Panc1 (cell line): ENCODE results near the gene FCRL4.

Source experiments
- POLR2AphosphoS5 ChIP-seq: IDR thresholded peaks from 2 replicates; pipeline ENCODE4 v1.6.1; 2012; ENCODE audit warnings: mild to moderate bottlenecking, low read depth, low read length, moderate library complexity
- SIN3A ChIP-seq: IDR thresholded peaks from 2 replicates; pipeline ENCODE4 v1.6.1; 2012; ENCODE audit warnings: low read depth, mild to moderate bottlenecking, low read length, moderate library complexity, borderline replicate concordance; ENCODE audit not compliant: insufficient read depth
- TCF7L2 ChIP-seq: IDR thresholded peaks from 2 replicates; pipeline ENCODE4 v1.6.1; 2011; ENCODE audit warnings: mild to moderate bottlenecking, low read depth, low read length, inconsistent platforms
- TF ChIP-seq, protein P1 (sequence below): fragments of 450-650 bp; IDR thresholded peaks from 2 replicates; pipeline ENCODE4 v1.5.1; 2017; ENCODE audit warnings: mild to moderate bottlenecking
- TF ChIP-seq, protein P2 (sequence below), 2 experiments: IDR thresholded peaks; 2 replicates each; pipeline ENCODE4 v1.6.1; 2011 to 2012; ENCODE audit warnings: low read depth in 2 of 2, control low read depth in 1 of 2, low read length in 1 of 2, mild to moderate bottlenecking in 1 of 2, moderate library complexity in 1 of 2; ENCODE audit not compliant: insufficient read depth in 1 of 2

DNA sequence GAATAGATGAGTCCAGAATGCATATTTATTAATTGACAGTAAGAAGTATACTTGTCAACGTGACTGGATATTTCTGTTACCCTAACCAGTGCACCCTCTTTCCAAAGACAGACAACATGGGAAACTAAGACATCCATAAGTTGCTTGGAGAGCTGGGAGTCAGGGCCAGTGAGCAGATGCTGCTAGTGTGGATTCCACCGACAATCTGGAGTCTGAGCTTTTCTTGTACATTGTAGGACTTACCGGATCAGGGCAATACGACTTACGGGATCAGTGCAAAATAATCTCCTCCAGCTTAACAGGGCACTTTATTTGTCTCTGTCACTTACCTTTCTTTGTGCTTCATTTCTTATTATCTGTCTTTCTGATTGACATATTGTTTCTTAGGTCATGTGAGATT, 24.6 kb upstream of the FCRL4 start:
- TF ChIP-seq, protein P1, sequence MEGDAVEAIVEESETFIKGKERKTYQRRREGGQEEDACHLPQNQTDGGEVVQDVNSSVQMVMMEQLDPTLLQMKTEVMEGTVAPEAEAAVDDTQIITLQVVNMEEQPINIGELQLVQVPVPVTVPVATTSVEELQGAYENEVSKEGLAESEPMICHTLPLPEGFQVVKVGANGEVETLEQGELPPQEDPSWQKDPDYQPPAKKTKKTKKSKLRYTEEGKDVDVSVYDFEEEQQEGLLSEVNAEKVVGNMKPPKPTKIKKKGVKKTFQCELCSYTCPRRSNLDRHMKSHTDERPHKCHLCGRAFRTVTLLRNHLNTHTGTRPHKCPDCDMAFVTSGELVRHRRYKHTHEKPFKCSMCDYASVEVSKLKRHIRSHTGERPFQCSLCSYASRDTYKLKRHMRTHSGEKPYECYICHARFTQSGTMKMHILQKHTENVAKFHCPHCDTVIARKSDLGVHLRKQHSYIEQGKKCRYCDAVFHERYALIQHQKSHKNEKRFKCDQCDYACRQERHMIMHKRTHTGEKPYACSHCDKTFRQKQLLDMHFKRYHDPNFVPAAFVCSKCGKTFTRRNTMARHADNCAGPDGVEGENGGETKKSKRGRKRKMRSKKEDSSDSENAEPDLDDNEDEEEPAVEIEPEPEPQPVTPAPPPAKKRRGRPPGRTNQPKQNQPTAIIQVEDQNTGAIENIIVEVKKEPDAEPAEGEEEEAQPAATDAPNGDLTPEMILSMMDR = no peak
- TF ChIP-seq, protein P2, sequence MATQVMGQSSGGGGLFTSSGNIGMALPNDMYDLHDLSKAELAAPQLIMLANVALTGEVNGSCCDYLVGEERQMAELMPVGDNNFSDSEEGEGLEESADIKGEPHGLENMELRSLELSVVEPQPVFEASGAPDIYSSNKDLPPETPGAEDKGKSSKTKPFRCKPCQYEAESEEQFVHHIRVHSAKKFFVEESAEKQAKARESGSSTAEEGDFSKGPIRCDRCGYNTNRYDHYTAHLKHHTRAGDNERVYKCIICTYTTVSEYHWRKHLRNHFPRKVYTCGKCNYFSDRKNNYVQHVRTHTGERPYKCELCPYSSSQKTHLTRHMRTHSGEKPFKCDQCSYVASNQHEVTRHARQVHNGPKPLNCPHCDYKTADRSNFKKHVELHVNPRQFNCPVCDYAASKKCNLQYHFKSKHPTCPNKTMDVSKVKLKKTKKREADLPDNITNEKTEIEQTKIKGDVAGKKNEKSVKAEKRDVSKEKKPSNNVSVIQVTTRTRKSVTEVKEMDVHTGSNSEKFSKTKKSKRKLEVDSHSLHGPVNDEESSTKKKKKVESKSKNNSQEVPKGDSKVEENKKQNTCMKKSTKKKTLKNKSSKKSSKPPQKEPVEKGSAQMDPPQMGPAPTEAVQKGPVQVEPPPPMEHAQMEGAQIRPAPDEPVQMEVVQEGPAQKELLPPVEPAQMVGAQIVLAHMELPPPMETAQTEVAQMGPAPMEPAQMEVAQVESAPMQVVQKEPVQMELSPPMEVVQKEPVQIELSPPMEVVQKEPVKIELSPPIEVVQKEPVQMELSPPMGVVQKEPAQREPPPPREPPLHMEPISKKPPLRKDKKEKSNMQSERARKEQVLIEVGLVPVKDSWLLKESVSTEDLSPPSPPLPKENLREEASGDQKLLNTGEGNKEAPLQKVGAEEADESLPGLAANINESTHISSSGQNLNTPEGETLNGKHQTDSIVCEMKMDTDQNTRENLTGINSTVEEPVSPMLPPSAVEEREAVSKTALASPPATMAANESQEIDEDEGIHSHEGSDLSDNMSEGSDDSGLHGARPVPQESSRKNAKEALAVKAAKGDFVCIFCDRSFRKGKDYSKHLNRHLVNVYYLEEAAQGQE (IDR thresholded peaks at IDR 0.05; ENCODE audit: insufficient read depth in 1 of 2, low read depth in 2 of 2, low read length in 1 of 2) = no peak
- TF ChIP-seq POLR2AphosphoS5 (no peak), SIN3A (no peak), TCF7L2 (no peak)
